HepG2 (cell line): ENCODE measurements around the gene PIK3R4. TPM values are rescaled to one million over a fixed set of nuclear protein-coding genes. Genes with fewer than 3 reads are reported as not detected.

Source experiments
- ATAC-seq: fragments of 200-7000 bp; cut with Tn5 transposase; 3 replicates; pipeline ENCODE4 v1.9.1; 2020; ENCODE audit warnings: mild to moderate bottlenecking, moderate library complexity
- BruUV-seq: library from RNA; stranded (reverse); fragments of 400-500 nt; replicated peaks from 2 replicates; lab custom pipeline; 2021; lab: Mats Ljungman, UMichigan
- CTCF ChIA-PET: fragments of 300-600 bp; formaldehyde crosslinking; extraction: SDS; loops from one replicate; lab custom pipeline; 2021; ENCODE audit warnings: low total read pairs, inconsistent platforms, low intra/inter-chr PET ratio; lab: Yijun Ruan, JAX
- POLR2A ChIA-PET: fragments of 350-600 bp; sonication (Branson Sonifier 250); formaldehyde crosslinking; loops from one replicate; lab custom pipeline; 2020; ENCODE audit warnings: antibody characterized with exemption, inconsistent platforms; lab: Yijun Ruan, JAX
- DNase-seq: peaks from one replicate; pipeline ENCODE4 v3.0.0-alpha.2; 2015; ENCODE audit warnings: low spot score
- FAIRE-seq: peaks from 3 replicates; lab custom pipeline; 2011; peaks lifted over from hg19 to GRCh38; lab: Jason Lieb, UNC
- H2AFZ ChIP-seq: one replicate; pipeline ENCODE4 v1.6.1; 2011; ENCODE audit warnings: low read length, inconsistent platforms
- H3K27ac ChIP-seq: fragments of 300-600 bp; 3 replicates; pipeline ENCODE4 v1.8.0; 2011; ENCODE audit warnings: mixed run types, mild to moderate bottlenecking, mixed read lengths, low read length, inconsistent platforms; ENCODE audit not compliant: insufficient read depth; ENCODE audit errors: extremely low read length
- H3K27me3 ChIP-seq, 2 experiments: fragments of 200-600 bp in 1 of 2; 2 replicates in 1 of 2; 3 replicates in 1 of 2; pipeline versions ENCODE4 v1.6.0 to v1.8.0; 2011; ENCODE audit warnings: low read length in 2 of 2, mild to moderate bottlenecking in 2 of 2, moderate library complexity in 2 of 2, inconsistent platforms in 1 of 2; ENCODE audit not compliant: insufficient read depth in 2 of 2, control insufficient read depth in 1 of 2
- H3K36me3 ChIP-seq, 2 experiments: fragments of 200-600 bp in 1 of 2; replicated peaks in 1 of 2; 2 replicates in 1 of 2; 3 replicates in 1 of 2; pipeline versions ENCODE4 v1.5.1 to v1.8.0; 2011; ENCODE audit warnings: low read length in 2 of 2, inconsistent platforms in 1 of 2; ENCODE audit not compliant: insufficient read depth in 2 of 2, control insufficient read depth in 1 of 2
- H3K4me1 ChIP-seq: 2 replicates; pipeline ENCODE4 v1.5.1; 2012; ENCODE audit warnings: low read length, inconsistent platforms; ENCODE audit not compliant: insufficient read depth
- H3K4me2 ChIP-seq: 2 replicates; pipeline ENCODE4 v1.6.0; 2011; ENCODE audit warnings: low read depth, low read length, inconsistent platforms
- H3K4me3 ChIP-seq, 3 experiments: fragments of 200-600 bp in 1 of 3; sonication (generic), shearing (Covaris generic) in 1 of 3; replicated peaks in 1 of 3; 2 replicates each; pipeline ENCODE4 v1.5.1; 2011 to 2016; ENCODE audit warnings: low read length in 3 of 3, inconsistent platforms in 2 of 3, low read depth in 2 of 3, mild to moderate bottlenecking in 2 of 3, control low read depth in 1 of 3, mixed read lengths in 1 of 3; ENCODE audit not compliant: insufficient read depth in 1 of 3
- H3K79me2 ChIP-seq: one replicate; pipeline ENCODE4 v1.6.1; 2011; ENCODE audit warnings: low read length, inconsistent platforms; ENCODE audit not compliant: insufficient read depth
- H3K9ac ChIP-seq: 2 replicates; pipeline ENCODE4 v1.6.0; 2011; ENCODE audit warnings: mild to moderate bottlenecking, low read depth, low read length, inconsistent platforms; ENCODE audit not compliant: insufficient read depth
- H3K9me3 ChIP-seq: 2 replicates; pipeline ENCODE4 v1.5.1; 2012; ENCODE audit warnings: mild to moderate bottlenecking, low read length
- H4K20me1 ChIP-seq: 2 replicates; pipeline ENCODE4 v1.6.0; 2011; ENCODE audit warnings: inconsistent platforms, mild to moderate bottlenecking, low read length, moderate library complexity; ENCODE audit not compliant: insufficient read depth
- JUN ChIP-seq: sonication (generic); formaldehyde crosslinking; IDR thresholded peaks from 2 replicates; pipeline ENCODE4 v1.4.0; 2020; ENCODE audit warnings: mild to moderate bottlenecking, missing genetic modification reagents
- KLF9 ChIP-seq: IDR thresholded peaks from 2 replicates; pipeline ENCODE4 v1.6.1; 2016; ENCODE audit warnings: low read depth
- NR2F1 ChIP-seq, 2 experiments: fragments of 450-650 bp in 1 of 2; formaldehyde crosslinking in 1 of 2; IDR thresholded peaks; 2 replicates each; pipeline versions ENCODE4 v1.5.0 to v1.6.1; 2016 to 2020; ENCODE audit warnings: mild to moderate bottlenecking in 1 of 2, missing compliant biosample characterization in 1 of 2, missing genetic modification reagents in 1 of 2, moderate library complexity in 1 of 2
- RFX1 ChIP-seq: fragments of 450-650 bp; IDR thresholded peaks from 2 replicates; pipeline ENCODE4 v1.6.1; 2017
- SIN3A ChIP-seq: IDR thresholded peaks from 2 replicates; pipeline ENCODE4 v1.6.1; 2011; ENCODE audit warnings: low read depth, mild to moderate bottlenecking, control low read depth, low read length, borderline replicate concordance
- SOX6 ChIP-seq, 2 experiments: fragments of 450-650 bp in 1 of 2; sonication (generic) in 1 of 2; formaldehyde crosslinking in 1 of 2; IDR thresholded peaks; 2 replicates each; pipeline versions ENCODE4 v1.4.0 to v1.6.1; 2017 to 2020; ENCODE audit warnings: antibody characterized with exemption in 1 of 2, mild to moderate bottlenecking in 1 of 2, missing genetic modification reagents in 1 of 2
- SP4 ChIP-seq: sonication (generic); formaldehyde crosslinking; IDR thresholded peaks from 2 replicates; pipeline ENCODE4 v1.8.1; 2023; ENCODE audit warnings: mild to moderate bottlenecking, missing genetic modification reagents
- TBX2 ChIP-seq: sonication (generic); formaldehyde crosslinking; IDR thresholded peaks from 2 replicates; pipeline ENCODE4 v1.5.0; 2020; ENCODE audit warnings: missing genetic modification reagents, mild to moderate bottlenecking, borderline replicate concordance
- YY1 ChIP-seq: IDR thresholded peaks from 2 replicates; pipeline ENCODE4 v1.6.1; 2011; ENCODE audit warnings: low read length, low read depth, moderate library complexity, mild to moderate bottlenecking; ENCODE audit not compliant: insufficient read depth, insufficient replicate concordance
- ZNF331 ChIP-seq: sonication (generic); formaldehyde crosslinking; IDR thresholded peaks from 2 replicates; pipeline ENCODE4 v1.4.0; 2020; ENCODE audit warnings: missing genetic modification reagents
- ZNF629 ChIP-seq: sonication (generic); formaldehyde crosslinking; conservative IDR thresholded peaks from 2 replicates; pipeline ENCODE4 v1.5.0; 2020; ENCODE audit warnings: missing genetic modification reagents
- ZNF678 ChIP-seq: sonication (generic); formaldehyde crosslinking; IDR thresholded peaks from 2 replicates; pipeline ENCODE4 v1.4.0; 2020; ENCODE audit warnings: mild to moderate bottlenecking, missing genetic modification reagents
- WGBS: methylation state at CpG from one replicate; pipeline ENCODE4 v1.1.6; 2017; ENCODE audit warnings: low lambda C conversion rate; 5-methylcytosine and 5-hydroxymethylcytosine counted together
- in situ Hi-C: cut with HindIII; loops from 2 replicates; pipeline ENCODE4 v1.10.0; 2017; ENCODE audit warnings: low pct_unique_long_range_greater_than_20kb; ENCODE audit not compliant: extremely low pct_ligation_motif_present
- intact Hi-C: fragments of 100-400 bp; cut with micrococcal nuclease; formaldehyde crosslinking; loops from one replicate; pipeline ENCODE4 v1.10.0; 2022; ENCODE audit not compliant: unreplicated experiment
- polyA plus RNA-seq, 8 experiments: library from polyadenylated mRNA; depleted of rRNA in 3 of 8; stranded (reverse) in 7 of 8; unstranded in 1 of 8; fragments of >200 nt; fragmentation: Illumina TruSeq in 4 of 8; extraction: Trizol in 4 of 8; gene quantifications; 2 replicates each; pipeline versions ENCODE4 v1.2.1 to v1.2.3, GENCODE V29; 2011 to 2016; ENCODE audit warnings: low read depth in 4 of 8, missing spikeins in 1 of 8, mixed read lengths in 1 of 8; ENCODE audit not compliant: insufficient read depth in 1 of 8
- total RNA-seq, 5 experiments: library from RNA; depleted of rRNA; stranded (reverse); fragments of >200 nt; fragmentation: Illumina TruSeq; extraction: Trizol; gene quantifications; 2 replicates each; pipeline ENCODE4 v1.2.3, GENCODE V29; 2016; ENCODE audit warnings: low read depth in 1 of 5
- TF ChIP-seq, protein P1 (sequence below): IDR thresholded peaks from 2 replicates; pipeline ENCODE4 v1.6.1; 2016; ENCODE audit warnings: mild to moderate bottlenecking, missing biosample characterization, missing genetic modification reagents

The PIK3R4 gene
- total and polyA plus RNA-seq, 2 of the 13 experiments (the other 11 are each of a cell fraction or from before 2014, with no cell fraction given): 22.4 to 26.0 TPM

DNA sequence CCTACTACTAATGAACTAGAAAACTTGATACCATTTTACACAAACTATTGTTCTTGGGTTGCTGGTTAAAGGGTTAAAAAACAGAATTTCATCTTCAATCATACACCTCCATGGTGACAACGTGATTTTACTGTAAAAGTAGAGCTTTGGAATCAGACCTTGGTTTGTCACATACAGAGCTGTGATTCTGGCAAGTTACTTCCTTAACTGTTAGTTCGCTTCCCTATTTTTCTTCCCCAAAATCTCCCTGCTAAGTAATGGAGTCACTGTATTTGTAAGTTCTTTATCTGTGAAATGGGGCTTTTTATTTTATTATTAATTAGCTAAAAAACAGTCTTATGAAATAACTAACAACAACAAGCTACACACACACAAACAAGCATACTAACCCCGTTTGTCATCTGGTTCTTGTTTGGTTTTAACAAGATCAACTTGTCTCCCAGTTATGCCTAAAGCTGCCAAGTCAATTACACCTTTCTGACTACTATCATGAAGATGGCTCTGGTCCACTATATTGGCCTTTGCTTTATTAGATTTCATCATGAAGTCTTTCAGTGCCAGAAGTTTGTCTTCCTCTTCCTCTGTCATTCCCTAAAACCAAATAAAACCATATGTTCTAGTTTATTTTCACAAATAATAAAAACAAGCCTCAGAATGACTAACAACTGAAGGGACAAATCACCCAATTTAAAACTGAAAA, 38.6 kb downstream of the PIK3R4 start:
- H3K4me2 ChIP-seq: no peak overlapping the region
- no peaks in the 10 kb centered on the region for H3K27me3 ChIP-seq
- no TSS peak for BruUV-seq
- FAIRE-seq (no peak), ATAC-seq (no peak), DNase-seq (no peak)
- ChIA-PET CTCF (no interaction called here), POLR2A (no interaction called here)
- H3K4me1 ChIP-seq: peaks cover 8% of the 10 kb centered on the region
- intact Hi-C loops (no loop called here), in situ Hi-C loops (no loop called here)
- H3K9ac ChIP-seq: no peak overlapping the region
- 96% methylated on average over 3 of the region's 3 CpGs for WGBS
- H3K9me3 ChIP-seq: no peaks in the 10 kb centered on the region
- H4K20me1 ChIP-seq: no peaks in the 10 kb centered on the region
- H3K27ac ChIP-seq: no peak overlapping the region
- TF ChIP-seq NR2F1 (CRISPR knock-in tag; IDR thresholded peaks at IDR 0.05) (no peak), YY1 (no peak), ZNF331 (CRISPR knock-in tag) (no peak), KLF9 (no peak), RFX1 (no peak), SOX6 (IDR thresholded peaks at IDR 0.05) (no peak), SOX6 (CRISPR knock-in tag; IDR thresholded peaks at IDR 0.05) (no peak), ZNF629 (CRISPR knock-in tag) (no peak), JUN (CRISPR knock-in tag) (no peak), SP4 (no peak), TBX2 (CRISPR knock-in tag) (no peak), SIN3A (no peak), ZNF678 (CRISPR knock-in tag) (no peak)
- TF ChIP-seq, protein P1, sequence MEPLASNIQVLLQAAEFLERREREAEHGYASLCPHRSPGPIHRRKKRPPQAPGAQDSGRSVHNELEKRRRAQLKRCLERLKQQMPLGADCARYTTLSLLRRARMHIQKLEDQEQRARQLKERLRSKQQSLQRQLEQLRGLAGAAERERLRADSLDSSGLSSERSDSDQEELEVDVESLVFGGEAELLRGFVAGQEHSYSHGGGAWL (CRISPR knock-in tag): no peak
- H3K4me3 ChIP-seq: no peak overlapping the region
- H2AFZ ChIP-seq: no peak overlapping the region
- 0 out of 5 replicates have a peak, but pooled peaks cover 1 to 10% of the 10 kb centered on the region in 2 experiments for H3K36me3 ChIP-seq
- no peaks in the 10 kb centered on the region for H3K79me2 ChIP-seq
